ENCODE results near the gene POLR2B. TPM values are rescaled to one million over a fixed set of nuclear protein-coding genes. Genes with fewer than 3 reads are reported as not detected.

The POLR2B gene
- polyA plus RNA-seq, 12 donors: 41.1 to 94.2 (median 82.9) TPM; not detected in 1

DNA sequence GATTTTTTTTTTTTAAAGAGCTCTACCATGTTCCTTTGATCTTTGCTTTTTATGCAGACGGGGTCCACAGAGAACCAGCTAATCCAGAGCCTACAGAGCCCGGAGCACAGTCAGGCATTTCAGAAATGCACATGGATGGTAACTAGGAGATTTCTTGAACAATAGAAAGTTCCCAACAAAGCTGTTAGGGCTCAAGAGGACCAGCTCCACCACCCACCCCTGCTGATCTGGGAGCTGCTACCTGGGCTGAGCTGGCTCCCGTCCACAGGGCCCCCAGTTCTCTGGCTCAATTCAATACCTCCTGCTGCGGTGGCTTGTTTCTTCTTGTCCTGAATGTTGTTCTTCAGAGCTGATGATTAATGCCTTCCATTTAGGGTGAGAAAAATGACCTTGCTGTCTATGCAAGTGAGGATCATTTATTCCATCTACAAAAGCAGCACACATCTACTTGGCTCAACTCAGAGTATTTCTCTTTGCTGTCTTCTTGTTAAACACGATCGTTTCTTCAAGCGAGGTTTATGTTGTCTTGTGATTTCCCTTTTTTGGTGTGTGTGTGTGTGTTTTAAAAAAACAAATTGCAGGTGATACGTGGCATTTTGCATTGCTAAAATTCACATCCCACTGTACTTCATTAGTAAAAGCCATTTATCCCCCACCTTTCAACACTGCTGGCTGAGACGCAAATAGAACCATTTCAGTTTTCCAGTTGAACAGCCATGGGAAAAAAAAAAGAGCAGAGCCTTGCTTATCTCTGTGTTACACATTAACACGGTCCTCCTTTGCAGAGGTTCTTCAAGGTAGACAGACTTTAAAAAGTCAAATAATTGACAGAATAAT lies 100.2 kb downstream of the POLR2B start:
- no peak for DNase-seq

Other genes with a start within 250 kb of the POLR2B start
- under 1 TPM in 1 of 12 donors, not detected in 11; 0.49 TPM for gene SPINK2, start 157.2 kb upstream of the POLR2B start, polyA plus RNA-seq (ENCODE audit: insufficient read length in 12 of 12)
- gene REST, start 71.0 kb upstream of the POLR2B start, polyA plus RNA-seq (ENCODE audit: insufficient read length in 12 of 12): 10 to 100 TPM in 11 of 12 donors, not detected in 1; 25.5 to 38.7 (median 28.6) TPM
- gene NOA1, start 1.3 kb upstream of the POLR2B start, polyA plus RNA-seq (ENCODE audit: insufficient read length in 12 of 12): 10 to 100 TPM in 11 of 12 donors, not detected in 1; 15.4 to 23.1 (median 18.6) TPM
- 100 to 1,000 TPM in 11 of 12 donors, not detected in 1; 114 to 158 (median 134) TPM for gene IGFBP7, start 131.5 kb downstream of the POLR2B start, polyA plus RNA-seq (ENCODE audit: insufficient read length in 12 of 12)

All from muscle of arm (tissue), 12 donors.